Stomach (tissue), 9 donors: ENCODE data around the gene ZNF530. TPM values are rescaled to one million over a fixed set of nuclear protein-coding genes. Genes with fewer than 3 reads are reported as not detected.

ENCODE experiments used
- DNase-seq, 2 donors: peaks; one replicate each; pipeline versions ENCODE4 v3.0.0 to v3.0.0-alpha.2; 2013 to 2019
- H3K27ac ChIP-seq, 5 donors: fragments of 200-600 bp in 4 of 5; sonication (generic) in 4 of 5; one replicate each; pipeline ENCODE4 v1.5.1; 2013 to 2019; ENCODE audit warnings: mild to moderate bottlenecking in 1 of 5, moderate library complexity in 1 of 5
- H3K27me3 ChIP-seq, 3 donors: fragments of 200-600 bp; sonication (generic); one replicate each; pipeline ENCODE4 v1.5.1; 2017 to 2019; ENCODE audit warnings: mixed run types in 1 of 3
- H3K36me3 ChIP-seq, 4 donors: fragments of 200-600 bp; sonication (generic); 1 replicate in 3 of 4; 2 replicates in 1 of 4; pipeline ENCODE4 v1.5.1; 2016 to 2019
- H3K4me1 ChIP-seq, 4 donors: fragments of 200-600 bp; sonication (generic); one replicate each; pipeline ENCODE4 v1.5.1; 2016 to 2019
- H3K4me3 ChIP-seq, 4 donors: fragments of 200-600 bp; sonication (generic) in 3 of 4; one replicate each; pipeline ENCODE4 v1.5.1; 2016 to 2019; ENCODE audit warnings: mild to moderate bottlenecking in 1 of 4
- H3K9me3 ChIP-seq, 4 donors: fragments of 200-600 bp; sonication (generic); one replicate each; pipeline ENCODE4 v1.5.1; 2016 to 2019
- EP300 ChIP-seq: sonication (generic); formaldehyde crosslinking; IDR thresholded peaks from one replicate; pipeline ENCODE4 v1.6.1; 2017; ENCODE audit warnings: antibody characterized with exemption
- POLR2A ChIP-seq, 4 donors: fragments of 450-650 bp; IDR thresholded peaks; one replicate each; pipeline ENCODE4 v1.6.1; 2016; ENCODE audit warnings: antibody characterized with exemption in 4 of 4, control low read depth in 2 of 4, mild to moderate bottlenecking in 1 of 4, moderate library complexity in 1 of 4
- POLR2AphosphoS5 ChIP-seq, 3 donors: sonication (generic); formaldehyde crosslinking; IDR thresholded peaks; one replicate each; pipeline ENCODE4 v1.6.1; 2016; ENCODE audit warnings: antibody characterized with exemption in 3 of 3
- WGBS, 5 donors: extraction: QIAGEN DNeasy Blood & Tissue Kit in 3 of 5; methylation state at CpG; one replicate each; pipeline versions ENCODE4 v1.1.5 to v1.1.7; 2013 to 2018; 5-methylcytosine and 5-hydroxymethylcytosine counted together
- intact Hi-C: fragments of 100-400 bp; cut with DNase I; formaldehyde crosslinking; loops from one replicate; pipeline ENCODE4 v1.15.1; 2023; ENCODE audit warnings: low total_unique reads
- polyA plus RNA-seq, 3 donors: library from polyadenylated mRNA; stranded (reverse); fragments of 200-250 nt; gene quantifications; one replicate each; pipeline ENCODE4 v1.2.3, GENCODE V29; 2013
- total RNA-seq, 5 donors: library from RNA; depleted of rRNA; stranded (reverse); fragments of >200 nt; gene quantifications; one replicate each; pipeline versions ENCODE4 v1.1.0 to v1.2.3, GENCODE V29; 2014 to 2016
- TF ChIP-seq, protein P1 (sequence below), 7 experiments: fragments of 450-650 bp in 4 of 7; fragments of 200-600 bp in 3 of 7; sonication (generic) in 3 of 7; IDR thresholded peaks; one replicate each; pipeline ENCODE4 v1.5.1; 2016 to 2019; ENCODE audit warnings: antibody characterized with exemption in 7 of 7, control low read depth in 2 of 7, mild to moderate bottlenecking in 1 of 7
- donor health status: healthy with polysubstance abuse.
- donor health status: Bipolar disorder and iron deficiency.
- donor health status: healthy.

Gene ZNF530
- total and polyA plus RNA-seq, 8 donors = 0.81 to 6.4 (median 2.2) TPM; not detected in 2

GRCh38 chr19:57633832-57634131 lies 34.1 kb downstream of the ZNF530 start:
- TF ChIP-seq, protein P1, sequence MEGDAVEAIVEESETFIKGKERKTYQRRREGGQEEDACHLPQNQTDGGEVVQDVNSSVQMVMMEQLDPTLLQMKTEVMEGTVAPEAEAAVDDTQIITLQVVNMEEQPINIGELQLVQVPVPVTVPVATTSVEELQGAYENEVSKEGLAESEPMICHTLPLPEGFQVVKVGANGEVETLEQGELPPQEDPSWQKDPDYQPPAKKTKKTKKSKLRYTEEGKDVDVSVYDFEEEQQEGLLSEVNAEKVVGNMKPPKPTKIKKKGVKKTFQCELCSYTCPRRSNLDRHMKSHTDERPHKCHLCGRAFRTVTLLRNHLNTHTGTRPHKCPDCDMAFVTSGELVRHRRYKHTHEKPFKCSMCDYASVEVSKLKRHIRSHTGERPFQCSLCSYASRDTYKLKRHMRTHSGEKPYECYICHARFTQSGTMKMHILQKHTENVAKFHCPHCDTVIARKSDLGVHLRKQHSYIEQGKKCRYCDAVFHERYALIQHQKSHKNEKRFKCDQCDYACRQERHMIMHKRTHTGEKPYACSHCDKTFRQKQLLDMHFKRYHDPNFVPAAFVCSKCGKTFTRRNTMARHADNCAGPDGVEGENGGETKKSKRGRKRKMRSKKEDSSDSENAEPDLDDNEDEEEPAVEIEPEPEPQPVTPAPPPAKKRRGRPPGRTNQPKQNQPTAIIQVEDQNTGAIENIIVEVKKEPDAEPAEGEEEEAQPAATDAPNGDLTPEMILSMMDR (IDR thresholded peaks at IDR 0.05) = no peak
- no peak for TF ChIP-seq POLR2AphosphoS5 (IDR thresholded peaks at IDR 0.05)
- no peak for TF ChIP-seq EP300
- TF ChIP-seq POLR2A (IDR thresholded peaks at IDR 0.05) = no peak
- WGBS, 5 donors = 30 to 54% (median 37%) methylated on average over 5 to 6 of the region's 6 CpGs
- peaks cover 19 to 48% (median 43%) of the 10 kb centered on the region in 4 donors for H3K36me3 ChIP-seq
- no peaks in the 10 kb centered on the region for H3K27me3 ChIP-seq
- DNase-seq = peak in 1 of 2 donors; percentile 32
- H3K4me3 ChIP-seq = peak overlapping the region; percentile 71 to 96 (median 84)
- intact Hi-C loops = no loop called here
- H3K9me3 ChIP-seq = peaks cover 10 to 59% (median 34%) of the 10 kb centered on the region in 4 donors
- H3K4me1 ChIP-seq = peaks cover 0 to 21% (median 13%) of the 10 kb centered on the region in 4 donors
- peak overlapping the region in 2 of 5 donors; percentile 87 to 89 for H3K27ac ChIP-seq

DNA sequence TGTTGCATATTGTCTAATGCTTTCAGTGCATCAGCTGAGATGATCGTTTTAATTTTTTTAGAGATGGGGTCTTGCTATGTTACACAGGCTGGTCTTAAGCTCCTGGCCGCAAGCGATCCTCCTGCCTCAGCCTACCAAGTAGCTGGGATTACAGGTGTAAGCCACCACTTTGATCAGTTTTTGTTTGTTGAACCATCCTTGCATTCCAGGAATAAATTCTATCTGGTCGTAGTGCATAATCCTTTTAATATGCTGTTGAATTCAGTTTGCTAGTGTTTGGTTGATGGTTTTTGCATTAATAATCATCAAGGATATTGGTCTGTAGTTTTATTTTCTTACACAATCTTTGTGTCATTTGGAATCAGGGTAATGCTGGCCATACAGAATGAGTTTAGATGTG lies 37.7 kb downstream of the ZNF530 start:
- TF ChIP-seq EP300 (no peak), POLR2A (IDR thresholded peaks at IDR 0.05) (no peak), POLR2AphosphoS5 (IDR thresholded peaks at IDR 0.05) (no peak)
- TF ChIP-seq, protein P1 (IDR thresholded peaks at IDR 0.05) = no peak
- Histone ChIP-seq H3K36me3 (peaks cover 53 to 81% (median 79%) of the 10 kb centered on the region in 4 donors), H3K4me1 (peaks cover 0 to 20% (median 13%) of the 10 kb centered on the region in 4 donors), H3K27me3 (no peaks in the 10 kb centered on the region), H3K9me3 (peaks cover 36 to 78% (median 66%) of the 10 kb centered on the region in 4 donors), H3K4me3 (no peak overlapping the region), H3K27ac (no peak overlapping the region)
- intact Hi-C loops = no loop called here
- DNase-seq = no peak
- 91 to 99% (median 97%) methylated on average over 4 of the region's 4 CpGs for WGBS, 5 donors

GRCh38 chr19:57641715-57642234 lies 42.1 kb downstream of the ZNF530 start:
- intact Hi-C loops = no loop called here
- Histone ChIP-seq H3K36me3 (peaks cover 49 to 76% (median 66%) of the 10 kb centered on the region in 4 donors), H3K9me3 (peaks cover 54 to 100% (median 81%) of the 10 kb centered on the region in 4 donors), H3K27ac (no peak overlapping the region), H3K4me3 (no peak overlapping the region), H3K27me3 (no peaks in the 10 kb centered on the region), H3K4me1 (no peaks in the 10 kb centered on the region)
- TF ChIP-seq, protein P1 (IDR thresholded peaks at IDR 0.05) = no peak
- TF ChIP-seq POLR2AphosphoS5 (IDR thresholded peaks at IDR 0.05) (no peak), POLR2A (IDR thresholded peaks at IDR 0.05) (no peak), EP300 (no peak)
- no peak for DNase-seq
- WGBS, 5 donors = 96 to 100% (median 98%) methylated on average over 4 of the region's 4 CpGs

GRCh38 chr19:57642396-57643046 lies 42.8 kb downstream of the ZNF530 start:
- 85 to 98% (median 94%) methylated on average over 4 of the region's 4 CpGs for WGBS, 5 donors
- Histone ChIP-seq H3K27me3 (no peaks in the 10 kb centered on the region), H3K27ac (no peak overlapping the region), H3K4me3 (no peak overlapping the region), H3K4me1 (no peaks in the 10 kb centered on the region), H3K9me3 (peaks cover 46 to 98% (median 78%) of the 10 kb centered on the region in 4 donors), H3K36me3 (peaks cover 43 to 68% (median 59%) of the 10 kb centered on the region in 4 donors)
- no peak for TF ChIP-seq POLR2A (IDR thresholded peaks at IDR 0.05)
- TF ChIP-seq, protein P1 (IDR thresholded peaks at IDR 0.05) = no peak
- TF ChIP-seq POLR2AphosphoS5 (IDR thresholded peaks at IDR 0.05) = no peak
- no peak for TF ChIP-seq EP300
- intact Hi-C loops = no loop called here
- DNase-seq = no peak
